Ovary (tissue), 3 donors: ENCODE measurements around the gene XPO6.

ENCODE experiments used
- CTCF ChIP-seq, 3 donors: fragments of 450-650 bp in 2 of 3; fragments of 200-600 bp in 1 of 3; IDR thresholded peaks; one replicate each; pipeline versions ENCODE4 v1.5.1 to v1.8.0; 2016 to 2022; ENCODE audit warnings: antibody characterized with exemption in 3 of 3, mild to moderate bottlenecking in 1 of 3
- EP300 ChIP-seq: sonication (generic); formaldehyde crosslinking; IDR thresholded peaks from one replicate; pipeline ENCODE4 v1.6.1; 2017; ENCODE audit warnings: antibody characterized with exemption
- POLR2A ChIP-seq: fragments of 450-650 bp; IDR thresholded peaks from one replicate; pipeline ENCODE4 v1.6.1; 2017; ENCODE audit warnings: antibody characterized with exemption, mild to moderate bottlenecking, moderate library complexity
- donor health status: DM: no; HTN: no; CAD: no.

- TF ChIP-seq CTCF (IDR thresholded peaks at IDR 0.05), result no peak
- TF ChIP-seq POLR2A, result no peak
- TF ChIP-seq EP300, result no peak
These were observed 90.2 kb downstream of the XPO6 start for GRCh38 chr16:28121527-28121926.
